Stimulated activated CD4-positive, alpha-beta T cell treated with anti-CD3 and anti-CD28 coated beads, TNF-alpha, amount 100 ng/mL, for 24 hours (primary cell): Measurements from ENCODE around the gene ECHDC1.
"Not testable (repeated sequence)": the region's sequence is repeated elsewhere in the genome, so short reads cannot be mapped to it uniquely, and the experiment has no call there.

ENCODE experiments used
- DNase-seq, 3 experiments: peaks; one replicate each; pipeline ENCODE4 v3.0.0-alpha.2; 2020; ENCODE audit warnings: low read depth in 3 of 3

Gene ECHDC1

GRCh38 chr6:127342946-127343808 lies at the start of gene ECHDC1:
Gene ECHDC1, minus strand, starts transcription at chr6:127343609. Its CDS starts 12,581 bp downstream, at chr6:127331028.
- peak; percentile 56 to 72 (median 56) for DNase-seq

- DNase-seq, result no peak
Observed at GRCh38 chr6:127392301-127392700, 48.9 kb upstream of the ECHDC1 start.

GRCh38 chr6:127391094-127391953 lies 47.9 kb upstream of the ECHDC1 start:
- DNase-seq, result no peak

GRCh38 chr6:127389706-127390105 lies 46.3 kb upstream of the ECHDC1 start:
- no peak for DNase-seq

GRCh38 chr6:127385668-127386430 lies 42.4 kb upstream of the ECHDC1 start:
- no peak for DNase-seq

- DNase-seq, result not testable (repeated sequence)
Observed at GRCh38 chr6:127384848-127385247, 41.4 kb upstream of the ECHDC1 start.

GRCh38 chr6:127383988-127384387 lies 40.6 kb upstream of the ECHDC1 start:
- DNase-seq, result no peak

- no peak for DNase-seq
Observed at GRCh38 chr6:127382413-127382812, 39.0 kb upstream of the ECHDC1 start.

- DNase-seq, result no peak
Observed at GRCh38 chr6:127381384-127381783, 38.0 kb upstream of the ECHDC1 start.

- no peak for DNase-seq
Observed at GRCh38 chr6:127376685-127377084, 33.3 kb upstream of the ECHDC1 start.

- no peak for DNase-seq
Observed at GRCh38 chr6:127367023-127367375, 23.6 kb upstream of the ECHDC1 start.

- DNase-seq, result no peak
Observed at GRCh38 chr6:127366282-127367022, 23.0 kb upstream of the ECHDC1 start.

- DNase-seq, result no peak
Observed at GRCh38 chr6:127365874-127366273, 22.5 kb upstream of the ECHDC1 start.

- DNase-seq, result no peak
Observed at GRCh38 chr6:127352524-127352923, 9.1 kb upstream of the ECHDC1 start.

- no peak for DNase-seq
Observed at GRCh38 chr6:127349980-127350379, 6.6 kb upstream of the ECHDC1 start.

GRCh38 chr6:127348028-127348661 lies 4.7 kb upstream of the ECHDC1 start:
- no peak for DNase-seq

- DNase-seq, result no peak
Observed at GRCh38 chr6:127347178-127347577, 3.8 kb upstream of the ECHDC1 start.

GRCh38 chr6:127345521-127345920 lies 2.1 kb upstream of the ECHDC1 start:
- DNase-seq, result no peak

- DNase-seq, result no peak
Observed at GRCh38 chr6:127343809-127344659, 625 bp upstream of the ECHDC1 start.
